GM19035 (cell line): Measurements from ENCODE around the gene GNG12.
A peak's percentile ranks its signal among the peaks of the same experiment; 100 is the strongest.

Experiments used
- ATAC-seq: cut with Tn5 transposase; IDR thresholded peaks from one replicate; pipeline ENCODE4 v1.9.1; 2021; ENCODE audit not compliant: unreplicated experiment

Gene GNG12

GRCh38 chr1:67832737-67833601 is at the start of gene GNG12:
Gene GNG12, minus strand, starts transcription at chr1:67833467. Its CDS starts 125,781 bp downstream, at chr1:67707686.
- ATAC-seq = peak; percentile 67

DNA sequence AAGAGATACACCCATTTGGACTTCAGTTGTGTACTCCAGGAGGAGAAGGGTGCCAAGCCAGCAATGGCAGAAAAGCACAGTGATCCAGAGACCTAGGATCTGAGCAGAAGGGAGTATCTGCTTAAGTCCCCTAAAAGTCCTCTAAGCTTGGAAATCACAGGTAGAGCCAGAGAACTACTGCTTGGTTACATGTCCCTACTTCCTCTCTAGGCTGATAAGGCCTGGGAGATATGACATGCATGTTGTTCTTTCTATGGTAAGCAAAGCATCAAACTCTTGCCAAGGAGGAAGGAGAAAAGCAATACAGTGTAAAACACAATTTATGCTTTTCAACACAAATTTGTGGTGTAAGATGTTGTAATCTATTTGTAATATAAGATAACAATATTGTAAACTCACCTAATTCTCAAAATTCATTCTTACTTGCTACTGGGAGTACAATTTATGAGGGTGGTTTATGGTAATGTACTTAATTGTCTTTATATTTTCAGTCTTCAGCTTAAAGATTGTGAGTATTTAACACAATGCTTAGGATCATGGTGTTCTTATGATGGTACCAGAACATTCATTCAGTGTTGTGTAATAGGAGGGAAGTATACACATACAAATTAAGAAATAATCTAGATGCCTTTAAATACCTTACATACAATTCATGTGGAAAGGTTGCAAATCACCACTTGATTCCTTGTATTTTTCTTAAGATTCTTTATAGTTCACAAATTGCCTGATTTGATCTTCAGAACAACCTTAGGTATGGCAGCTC is 49.1 kb upstream of the GNG12 start:
- no peak for ATAC-seq

GRCh38 chr1:67880056-67880601 is 46.9 kb upstream of the GNG12 start:
- no peak for ATAC-seq

- ATAC-seq = no peak
Observed at GRCh38 chr1:67879485-67879884, 46.2 kb upstream of the GNG12 start.

- no peak for ATAC-seq
Observed at GRCh38 chr1:67874501-67875111, 41.3 kb upstream of the GNG12 start.

- no peak for ATAC-seq
Observed at GRCh38 chr1:67869233-67869632, 36.0 kb upstream of the GNG12 start.

DNA sequence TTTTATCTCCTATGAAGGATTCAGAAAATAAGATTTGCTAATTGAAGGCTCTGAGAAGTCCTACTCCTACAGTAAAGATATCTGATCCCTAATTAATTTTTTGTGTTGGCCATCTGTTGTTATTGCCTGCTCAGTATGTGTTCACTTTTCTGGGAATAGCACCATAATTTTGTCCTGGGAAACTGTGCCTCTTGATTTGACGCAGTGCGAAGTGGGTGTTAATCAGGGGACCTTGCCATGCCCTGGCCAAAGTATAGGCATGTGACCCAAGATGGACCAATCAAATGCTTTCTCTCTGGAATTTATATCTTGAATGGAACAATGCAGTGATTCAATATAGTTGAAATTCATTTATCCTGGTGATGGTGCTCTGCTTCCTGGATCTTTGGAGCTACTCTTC is 30.4 kb upstream of the GNG12 start:
- no peak for ATAC-seq

DNA sequence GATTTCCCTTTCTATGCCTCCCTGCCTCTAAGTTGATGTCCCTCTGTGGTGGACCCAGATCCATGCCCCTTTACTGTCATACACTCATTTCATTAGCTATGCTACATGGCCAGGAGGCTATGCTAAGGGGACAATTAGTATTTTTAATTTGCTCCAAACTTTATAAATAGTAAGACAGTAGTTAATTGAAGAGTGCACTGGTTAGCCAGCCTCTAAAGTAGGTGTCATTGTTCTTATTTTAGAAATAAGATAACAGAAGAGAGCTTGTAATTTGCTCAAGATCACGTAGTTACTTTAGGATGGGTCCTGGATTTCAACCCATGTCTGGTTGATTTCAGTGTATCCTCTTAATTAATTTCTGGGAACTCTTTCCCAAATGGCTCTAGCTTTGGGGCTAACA is 29.4 kb upstream of the GNG12 start:
- ATAC-seq = no peak

- ATAC-seq = no peak
Observed at GRCh38 chr1:67861856-67862516, 28.7 kb upstream of the GNG12 start.

- ATAC-seq = no peak
Observed at GRCh38 chr1:67860776-67861175, 27.5 kb upstream of the GNG12 start.

DNA sequence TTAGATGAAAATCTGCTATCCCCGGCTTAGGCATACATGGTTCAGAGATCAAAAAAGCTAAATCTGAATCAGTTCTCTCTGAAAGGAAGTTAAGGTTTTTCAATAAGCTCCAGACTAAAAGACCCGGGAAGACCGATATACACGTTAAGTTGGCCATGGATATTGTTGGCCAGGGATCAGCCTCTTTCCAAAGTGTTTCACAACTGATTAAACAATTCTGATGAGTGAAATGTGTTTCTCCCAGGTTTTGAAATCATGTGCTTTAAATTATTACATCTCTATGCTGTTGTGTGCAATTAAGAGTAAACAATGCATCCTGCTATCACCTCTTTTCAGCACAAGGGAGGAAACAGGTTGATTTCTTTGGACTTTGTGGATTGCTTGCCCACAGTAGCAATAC is 23.7 kb upstream of the GNG12 start:
- ATAC-seq = no peak

GRCh38 chr1:67855961-67856360 is 22.7 kb upstream of the GNG12 start:
- ATAC-seq = no peak

GRCh38 chr1:67855444-67855843 is 22.2 kb upstream of the GNG12 start:
- no peak for ATAC-seq

- ATAC-seq = no peak
Observed at GRCh38 chr1:67853704-67854103, 20.4 kb upstream of the GNG12 start.

GRCh38 chr1:67851800-67852199 is 18.5 kb upstream of the GNG12 start:
- ATAC-seq = no peak

DNA sequence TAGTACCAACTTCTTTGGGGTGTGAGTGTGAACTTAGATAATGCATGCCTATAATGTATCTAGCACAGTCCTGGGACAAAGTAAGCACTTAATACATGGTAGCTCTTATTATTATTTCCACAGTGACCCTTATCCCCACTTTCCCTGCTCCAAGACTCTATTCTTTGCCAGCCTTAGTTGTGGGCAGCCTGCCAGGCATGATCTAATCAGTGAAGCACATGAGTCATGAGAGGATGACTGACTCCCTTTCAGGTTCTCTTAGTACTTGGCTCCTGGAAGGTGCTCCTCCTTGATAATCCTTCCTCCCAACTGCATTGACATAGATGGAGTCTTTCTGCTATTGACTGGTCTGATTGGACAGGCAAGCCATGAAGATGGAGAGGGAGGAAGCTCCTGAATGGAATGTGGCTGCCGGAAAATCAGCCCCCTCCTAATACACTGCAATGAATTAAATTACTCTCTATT is 17.4 kb upstream of the GNG12 start:
- no peak for ATAC-seq

- no peak for ATAC-seq
Observed at GRCh38 chr1:67850151-67850551, 16.9 kb upstream of the GNG12 start.

DNA sequence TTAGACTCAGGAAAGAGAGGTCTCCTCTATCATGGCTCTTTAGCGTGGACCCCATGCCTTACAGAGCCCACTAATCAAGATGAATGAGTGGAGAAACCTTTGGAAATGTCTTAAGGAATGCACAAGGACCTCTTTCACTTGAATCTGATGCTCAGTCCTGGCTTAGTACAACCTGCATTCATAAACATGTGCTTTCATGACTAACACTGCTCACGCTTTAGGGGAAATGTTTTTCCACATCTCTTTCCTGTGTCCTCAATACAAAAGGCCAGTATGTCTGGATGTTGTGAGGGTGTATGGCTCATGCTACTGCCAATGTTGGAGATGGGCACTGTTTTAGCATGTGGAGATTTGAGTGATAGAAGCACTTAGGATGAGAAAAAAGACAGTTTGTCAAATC is 14.2 kb upstream of the GNG12 start:
- no peak for ATAC-seq

DNA sequence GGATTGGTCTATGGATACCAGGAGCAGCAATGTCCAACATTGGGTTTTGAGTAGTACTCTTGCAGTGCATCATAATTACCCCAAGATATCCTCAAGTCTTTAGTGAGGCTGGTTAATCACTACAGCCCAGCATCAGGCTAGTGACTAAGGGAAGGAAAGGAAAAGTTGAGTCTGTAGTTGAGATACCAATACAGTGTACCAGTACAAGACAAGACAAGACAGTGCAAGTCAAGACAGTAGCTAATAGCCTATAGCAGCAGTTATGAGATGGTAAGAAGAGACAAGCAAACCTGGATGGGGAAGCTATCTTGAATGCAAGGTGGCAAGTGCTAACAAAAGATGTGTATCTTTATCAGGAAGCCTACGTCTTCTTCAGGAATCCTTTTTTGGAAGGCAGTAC is 13.3 kb upstream of the GNG12 start:
- no peak for ATAC-seq

DNA sequence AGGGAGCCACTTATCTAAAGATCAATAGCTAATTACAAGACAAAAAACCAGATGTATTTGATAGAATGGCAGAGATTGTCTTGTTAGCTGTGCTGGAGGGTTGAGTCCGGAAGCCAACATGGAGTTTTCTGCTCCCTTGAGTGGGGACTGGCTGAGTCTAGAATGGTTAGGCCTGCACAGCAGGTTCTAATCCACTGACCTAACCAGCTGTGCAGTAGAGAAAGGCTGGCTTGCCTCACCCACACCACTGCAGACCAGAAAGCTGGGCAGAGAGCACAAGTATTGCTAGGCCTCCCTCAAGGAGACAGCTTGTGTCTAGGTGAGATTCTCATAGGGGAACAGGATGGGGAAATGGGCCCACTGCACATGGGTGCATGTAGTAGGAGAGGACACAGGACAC is 11.7 kb upstream of the GNG12 start:
- no peak for ATAC-seq

DNA sequence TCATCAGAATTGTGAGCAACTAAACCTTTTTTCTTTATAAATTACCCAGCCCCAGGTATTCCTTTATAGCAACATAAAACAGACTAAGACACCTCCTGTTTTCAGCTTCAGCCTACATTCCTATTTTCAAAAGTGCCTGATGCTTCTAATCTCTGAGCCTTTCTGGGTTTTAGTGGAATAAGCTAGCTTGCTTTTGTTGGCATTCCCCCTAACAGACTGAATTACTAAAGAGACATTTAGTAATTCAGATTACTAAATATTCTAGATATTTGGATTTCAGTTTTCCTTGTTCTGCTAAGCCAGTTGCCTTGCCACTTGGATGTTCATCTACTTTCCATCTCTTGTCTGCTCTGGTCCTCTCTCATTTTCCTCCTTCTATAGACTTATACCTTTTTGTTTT is 10.5 kb upstream of the GNG12 start:
- no peak for ATAC-seq
